Gastroesophageal sphincter (tissue), 3 donors: ENCODE measurements around the gene ZNF804A.

Source experiments
- POLR2A ChIP-seq, 2 donors: fragments of 450-650 bp; IDR thresholded peaks; one replicate each; pipeline ENCODE4 v1.6.1; 2017; ENCODE audit warnings: antibody characterized with exemption in 2 of 2, mild to moderate bottlenecking in 2 of 2, moderate library complexity in 1 of 2
- TF ChIP-seq, protein P1 (sequence below), 4 experiments: fragments of 200-600 bp in 2 of 4; fragments of 450-650 bp in 2 of 4; sonication (generic) in 1 of 4; IDR thresholded peaks; one replicate each; pipeline ENCODE4 v1.5.1; 2017 to 2019; ENCODE audit warnings: antibody characterized with exemption in 4 of 4, mild to moderate bottlenecking in 2 of 4, moderate library complexity in 2 of 4

DNA sequence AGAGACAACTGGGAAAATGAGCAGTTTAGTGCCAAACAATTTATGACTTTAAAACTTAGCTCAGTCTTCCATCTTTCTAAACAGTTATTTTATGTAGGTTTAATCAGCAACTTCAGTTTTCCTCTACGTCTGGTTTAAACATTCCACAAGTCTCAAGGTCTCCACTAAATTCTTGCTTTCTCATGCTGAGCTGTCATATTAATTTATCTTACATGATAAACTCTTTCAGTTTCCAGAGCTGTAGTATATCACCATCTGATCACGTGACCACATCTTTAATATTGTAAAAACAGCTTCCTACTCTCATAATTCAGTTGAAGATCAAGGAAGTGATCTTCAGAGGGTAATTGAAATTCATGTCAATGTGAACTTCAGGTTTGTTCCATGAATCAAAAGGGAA is 158.6 kb downstream of the ZNF804A start:
- TF ChIP-seq, protein P1, sequence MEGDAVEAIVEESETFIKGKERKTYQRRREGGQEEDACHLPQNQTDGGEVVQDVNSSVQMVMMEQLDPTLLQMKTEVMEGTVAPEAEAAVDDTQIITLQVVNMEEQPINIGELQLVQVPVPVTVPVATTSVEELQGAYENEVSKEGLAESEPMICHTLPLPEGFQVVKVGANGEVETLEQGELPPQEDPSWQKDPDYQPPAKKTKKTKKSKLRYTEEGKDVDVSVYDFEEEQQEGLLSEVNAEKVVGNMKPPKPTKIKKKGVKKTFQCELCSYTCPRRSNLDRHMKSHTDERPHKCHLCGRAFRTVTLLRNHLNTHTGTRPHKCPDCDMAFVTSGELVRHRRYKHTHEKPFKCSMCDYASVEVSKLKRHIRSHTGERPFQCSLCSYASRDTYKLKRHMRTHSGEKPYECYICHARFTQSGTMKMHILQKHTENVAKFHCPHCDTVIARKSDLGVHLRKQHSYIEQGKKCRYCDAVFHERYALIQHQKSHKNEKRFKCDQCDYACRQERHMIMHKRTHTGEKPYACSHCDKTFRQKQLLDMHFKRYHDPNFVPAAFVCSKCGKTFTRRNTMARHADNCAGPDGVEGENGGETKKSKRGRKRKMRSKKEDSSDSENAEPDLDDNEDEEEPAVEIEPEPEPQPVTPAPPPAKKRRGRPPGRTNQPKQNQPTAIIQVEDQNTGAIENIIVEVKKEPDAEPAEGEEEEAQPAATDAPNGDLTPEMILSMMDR (IDR thresholded peaks at IDR 0.05), result no peak
- no peak for TF ChIP-seq POLR2A (IDR thresholded peaks at IDR 0.05)
